Measurements from ENCODE around the gene KLHL29. TPM values are rescaled to one million over a fixed set of nuclear protein-coding genes. Genes with fewer than 3 reads are reported as not detected.

KLHL29 gene
- total RNA-seq, 4 donors from 2014 or later: 2.2 to 3.3 (median 2.7) TPM

GRCh38 chr2:23617811-23618215 lies 232.8 kb downstream of the KLHL29 start:
- H3K27me3 ChIP-seq: no peaks in the 10 kb centered on the region
- H3K4me3 ChIP-seq (replicated peaks in 1 of 3): no peak overlapping the region
- WGBS, 2 donors: 85 to 89% methylated on average over 15 of the region's 15 CpGs
- H3K27ac ChIP-seq: peak overlapping the region in 2 of 3 donors; percentile 24 to 40
- intact Hi-C loops (cut with DNase I): no loop called here
- DNase-seq: no peak
- H3K4me1 ChIP-seq: peaks cover 0 to 8% of the 10 kb centered on the region in 2 donors
- no peaks in the 10 kb centered on the region for H3K9me3 ChIP-seq
- TF ChIP-seq CTCF (IDR thresholded peaks at IDR 0.05) (no peak), POLR2A (IDR thresholded peaks at IDR 0.05) (no peak)
- H3K36me3 ChIP-seq: no peaks in the 10 kb centered on the region

GRCh38 chr2:23618265-23618664 lies 233.3 kb downstream of the KLHL29 start:
- TF ChIP-seq POLR2A (IDR thresholded peaks at IDR 0.05) (no peak), CTCF (IDR thresholded peaks at IDR 0.05) (no peak)
- Histone ChIP-seq H3K9me3 (no peaks in the 10 kb centered on the region), H3K4me1 (peaks cover 0 to 8% of the 10 kb centered on the region in 2 donors), H3K36me3 (no peaks in the 10 kb centered on the region), H3K4me3 (replicated peaks in 1 of 3) (no peak overlapping the region), H3K27me3 (no peaks in the 10 kb centered on the region), H3K27ac (peak overlapping the region in 2 of 3 donors; percentile 24 to 40)
- WGBS, 2 donors: 91 to 96% methylated on average over 10 of the region's 10 CpGs
- intact Hi-C loops (cut with DNase I): no loop called here
- no peak for DNase-seq

GRCh38 chr2:23618794-23619530 lies 234.0 kb downstream of the KLHL29 start:
- intact Hi-C loops (cut with DNase I): no loop called here
- no peaks in the 10 kb centered on the region for H3K27me3 ChIP-seq
- H3K36me3 ChIP-seq: no peaks in the 10 kb centered on the region
- no peak overlapping the region for H3K4me3 ChIP-seq (replicated peaks in 1 of 3)
- TF ChIP-seq POLR2A (IDR thresholded peaks at IDR 0.05): no peak
- no peak for TF ChIP-seq CTCF (IDR thresholded peaks at IDR 0.05)
- H3K27ac ChIP-seq: no peak overlapping the region
- peaks cover 0 to 8% of the 10 kb centered on the region in 2 donors for H3K4me1 ChIP-seq
- no peaks in the 10 kb centered on the region for H3K9me3 ChIP-seq
- no peak for DNase-seq
- 78 to 80% methylated on average over 6 to 7 of the region's 7 CpGs for WGBS, 2 donors

- TF ChIP-seq CTCF (IDR thresholded peaks at IDR 0.05): no peak
- TF ChIP-seq POLR2A (IDR thresholded peaks at IDR 0.05): no peak
- DNase-seq: no peak
- Histone ChIP-seq H3K9me3 (no peaks in the 10 kb centered on the region), H3K4me1 (peaks cover 0 to 8% of the 10 kb centered on the region in 2 donors), H3K36me3 (no peaks in the 10 kb centered on the region), H3K27ac (no peak overlapping the region), H3K4me3 (replicated peaks in 1 of 3) (no peak overlapping the region), H3K27me3 (no peaks in the 10 kb centered on the region)
- 96 to 97% methylated on average over 7 of the region's 7 CpGs for WGBS, 2 donors
- intact Hi-C loops (cut with DNase I): no loop called here
Measured at GRCh38 chr2:23619941-23620340, 235.0 kb downstream of the KLHL29 start.

GRCh38 chr2:23620841-23621341 lies 235.9 kb downstream of the KLHL29 start:
- DNase-seq: peak in 1 of 2 donors; percentile 12
- Histone ChIP-seq H3K27ac (no peak overlapping the region), H3K36me3 (no peaks in the 10 kb centered on the region), H3K9me3 (no peaks in the 10 kb centered on the region), H3K4me1 (peaks cover 0 to 8% of the 10 kb centered on the region in 2 donors), H3K27me3 (no peaks in the 10 kb centered on the region), H3K4me3 (replicated peaks in 1 of 3) (no peak overlapping the region)
- WGBS, 2 donors: 57 to 76% methylated on average over 5 to 12 of the region's 14 CpGs
- no peak for TF ChIP-seq POLR2A (IDR thresholded peaks at IDR 0.05)
- TF ChIP-seq CTCF (IDR thresholded peaks at IDR 0.05): no peak
- intact Hi-C loops (cut with DNase I): no loop called here

All from thyroid gland (tissue), 4 donors.